HG03565 (cell line): ENCODE measurements around the gene ASCC2.
"Not testable (repeated sequence)": the region's sequence is repeated elsewhere in the genome, so short reads cannot be mapped to it uniquely, and the experiment has no call there.

Experiments used
- ATAC-seq: cut with Tn5 transposase; IDR thresholded peaks from one replicate; pipeline ENCODE4 v1.9.1; 2021; ENCODE audit warnings: mild to moderate bottlenecking, moderate library complexity; ENCODE audit not compliant: unreplicated experiment

ASCC2 gene

DNA sequence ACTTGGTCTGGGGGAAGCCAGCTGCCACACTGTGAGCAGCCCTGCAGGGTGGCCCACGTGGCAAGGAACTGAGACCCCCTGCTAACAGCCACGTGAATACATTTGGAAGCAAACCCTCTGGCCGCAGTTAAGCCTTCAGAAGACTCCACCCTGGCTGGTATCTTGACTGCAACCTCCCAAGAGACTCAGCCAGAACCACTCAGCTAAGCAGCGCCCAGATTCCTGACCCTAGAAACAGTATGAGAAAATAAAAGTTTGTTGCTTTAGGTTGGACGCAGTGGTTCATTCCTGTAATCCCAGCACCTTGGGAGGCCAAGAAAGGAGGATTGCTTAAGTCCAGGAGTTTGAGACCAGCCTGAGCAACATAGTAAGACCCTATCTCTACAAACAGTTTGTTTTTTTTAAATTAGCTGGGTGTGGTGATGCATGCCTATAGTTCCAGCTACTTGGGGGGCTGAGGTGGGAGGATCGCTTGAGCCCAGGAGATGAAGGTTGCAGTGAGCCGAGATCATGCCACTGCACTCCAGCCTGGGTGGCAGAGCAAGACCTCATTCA, 79.9 kb downstream of the ASCC2 start:
- no peak for ATAC-seq

DNA sequence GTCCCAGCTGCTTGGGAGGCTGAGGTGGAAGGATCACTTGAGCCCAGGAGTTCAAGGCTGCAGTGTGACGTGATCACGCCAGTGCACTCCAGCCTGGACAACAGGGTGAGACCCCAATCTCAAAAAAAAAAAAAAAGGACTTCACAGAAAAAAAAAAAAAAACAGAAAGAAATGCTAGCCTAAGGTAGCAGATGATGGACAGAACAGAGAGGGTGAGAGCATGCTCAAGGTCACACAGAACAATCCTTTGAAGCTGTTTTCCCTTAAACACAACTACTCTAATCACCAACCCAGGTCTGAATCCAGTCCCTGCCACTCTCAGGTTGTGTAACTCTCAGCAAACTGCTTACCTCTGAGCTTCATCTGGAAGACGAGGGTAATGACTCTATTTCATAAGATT, 81.0 kb downstream of the ASCC2 start:
- ATAC-seq, result no peak

DNA sequence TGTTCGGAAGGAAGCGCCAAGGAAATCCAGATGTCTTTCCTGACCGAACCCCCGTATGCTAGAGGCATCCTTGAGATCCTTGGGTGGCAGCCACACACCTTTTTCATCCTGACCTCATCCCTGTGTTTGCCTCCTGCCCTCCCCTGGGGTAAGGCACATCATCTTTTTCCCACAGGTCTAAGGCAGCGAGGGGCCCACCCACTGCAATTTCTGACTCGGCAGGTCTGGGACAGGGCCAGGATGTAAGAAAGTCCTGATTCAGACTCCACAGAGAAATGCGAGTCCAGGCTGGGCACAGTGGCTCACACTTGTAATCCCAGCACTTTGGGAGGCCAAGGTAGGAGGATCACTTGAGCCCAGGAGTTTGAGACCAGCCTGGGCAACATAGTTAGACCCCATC, 81.7 kb downstream of the ASCC2 start:
- no peak for ATAC-seq

DNA sequence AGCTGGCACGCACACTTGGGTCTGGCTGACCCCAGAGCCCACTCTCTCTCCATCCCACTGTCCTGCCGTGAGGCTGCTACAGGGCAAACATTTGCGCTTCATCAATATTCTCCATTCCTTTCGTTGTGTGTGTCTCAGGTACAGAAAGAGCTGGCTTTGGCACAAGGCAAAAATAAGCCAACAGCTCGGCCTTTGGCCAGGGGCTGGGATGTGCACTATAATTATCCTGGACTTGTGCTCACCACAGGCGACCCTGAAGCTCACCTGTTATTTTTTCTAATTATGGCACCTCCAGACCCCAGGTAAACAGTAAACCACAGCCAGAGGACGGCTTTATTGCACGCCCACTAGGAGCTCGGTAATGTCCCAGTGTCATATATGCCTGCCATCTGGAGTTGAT, 82.2 kb downstream of the ASCC2 start:
- no peak for ATAC-seq

DNA sequence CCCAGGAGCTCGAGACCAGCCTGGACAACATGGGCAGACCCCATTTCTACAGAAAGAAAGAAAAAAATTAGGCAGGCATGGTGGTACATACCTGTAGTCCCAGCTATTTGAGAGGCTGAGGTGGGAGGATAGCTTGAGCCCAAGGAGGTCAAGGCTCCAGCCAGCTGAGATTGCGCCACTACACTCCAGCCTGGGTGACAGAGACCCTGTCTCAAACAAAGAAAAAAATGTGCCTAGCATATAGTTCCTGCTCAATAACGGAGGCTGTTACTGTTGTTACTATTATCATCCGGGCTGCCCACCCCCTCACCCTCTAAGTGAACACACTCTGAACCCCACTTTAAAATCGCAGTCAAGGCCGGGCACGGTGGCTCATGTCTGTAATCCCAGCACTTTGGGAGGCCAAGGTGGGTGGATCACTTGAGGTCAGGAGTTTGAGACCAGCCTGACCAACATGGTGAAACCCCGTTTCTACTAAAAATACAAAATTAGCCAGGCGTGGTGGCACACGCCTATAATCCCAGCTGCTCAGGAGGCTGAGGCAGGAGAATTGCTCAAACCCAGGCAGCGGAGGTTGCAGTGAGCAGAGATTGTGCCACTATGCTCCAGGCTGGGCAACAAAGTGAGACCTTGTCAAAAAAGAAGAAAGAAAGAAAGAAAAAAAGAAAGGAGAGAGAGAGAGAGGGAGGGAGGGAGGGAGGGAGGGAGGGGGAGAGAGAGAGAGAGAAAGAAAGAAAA, 83.2 kb downstream of the ASCC2 start:
- not testable (repeated sequence) for ATAC-seq

DNA sequence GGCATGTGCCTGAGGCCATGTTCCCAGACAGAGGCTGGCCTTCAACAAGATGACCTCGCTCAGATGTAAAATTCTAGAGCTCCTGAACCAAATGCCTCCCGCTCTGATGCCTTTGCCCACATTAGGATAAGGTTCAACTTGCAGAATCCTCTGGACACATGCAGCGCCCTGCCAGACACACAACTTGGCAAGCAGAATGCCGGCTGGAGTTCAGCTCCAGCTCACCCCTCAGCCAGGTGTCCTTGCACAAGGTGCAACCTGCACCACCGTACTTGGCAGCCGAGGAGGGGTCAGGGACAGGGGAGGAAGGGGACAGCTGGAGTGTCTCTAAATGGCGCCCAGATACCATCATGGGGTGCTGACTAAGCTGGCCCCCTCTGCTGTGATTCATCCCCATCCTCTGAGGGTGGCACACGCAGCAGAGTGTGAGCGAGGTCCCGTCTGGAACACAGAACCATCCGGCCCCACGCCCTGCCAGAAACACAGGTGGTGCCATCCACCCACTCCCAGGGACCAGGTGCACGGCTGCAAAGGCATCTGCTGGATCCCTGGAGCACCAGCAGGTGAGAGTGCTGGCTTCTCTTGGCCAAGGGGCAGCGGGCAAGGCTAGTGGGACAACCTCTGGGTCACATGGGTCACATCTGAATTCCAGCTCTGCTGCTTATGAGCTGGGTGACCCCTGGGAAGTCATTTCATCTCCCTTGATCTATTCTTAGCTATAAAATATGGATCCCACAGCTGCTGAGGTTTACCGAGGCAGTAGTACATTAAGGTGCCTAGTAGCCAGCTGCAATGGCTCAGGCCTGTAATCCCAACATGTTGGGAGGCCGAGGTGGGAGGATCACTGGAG, 84.0 kb downstream of the ASCC2 start:
- ATAC-seq, result no peak

DNA sequence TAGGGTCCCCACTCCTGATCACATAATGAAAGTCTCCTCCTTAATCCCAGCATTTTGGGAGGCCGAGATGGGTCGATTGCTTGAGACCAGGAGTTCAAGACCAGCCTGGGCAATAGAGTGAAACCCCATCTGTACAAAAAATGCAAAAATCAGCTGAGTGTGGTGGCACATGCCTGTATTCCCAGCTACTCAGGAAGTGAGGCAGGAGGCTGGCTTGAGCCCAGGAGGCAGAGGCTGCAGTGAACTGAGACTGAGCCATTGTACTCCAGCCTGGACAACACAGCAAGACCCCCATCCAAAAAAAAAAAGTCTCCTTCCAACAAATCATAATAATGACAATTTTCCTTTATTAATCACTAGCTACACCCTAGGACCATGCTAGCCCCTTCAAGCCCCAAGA, 86.4 kb downstream of the ASCC2 start:
- no peak for ATAC-seq

DNA sequence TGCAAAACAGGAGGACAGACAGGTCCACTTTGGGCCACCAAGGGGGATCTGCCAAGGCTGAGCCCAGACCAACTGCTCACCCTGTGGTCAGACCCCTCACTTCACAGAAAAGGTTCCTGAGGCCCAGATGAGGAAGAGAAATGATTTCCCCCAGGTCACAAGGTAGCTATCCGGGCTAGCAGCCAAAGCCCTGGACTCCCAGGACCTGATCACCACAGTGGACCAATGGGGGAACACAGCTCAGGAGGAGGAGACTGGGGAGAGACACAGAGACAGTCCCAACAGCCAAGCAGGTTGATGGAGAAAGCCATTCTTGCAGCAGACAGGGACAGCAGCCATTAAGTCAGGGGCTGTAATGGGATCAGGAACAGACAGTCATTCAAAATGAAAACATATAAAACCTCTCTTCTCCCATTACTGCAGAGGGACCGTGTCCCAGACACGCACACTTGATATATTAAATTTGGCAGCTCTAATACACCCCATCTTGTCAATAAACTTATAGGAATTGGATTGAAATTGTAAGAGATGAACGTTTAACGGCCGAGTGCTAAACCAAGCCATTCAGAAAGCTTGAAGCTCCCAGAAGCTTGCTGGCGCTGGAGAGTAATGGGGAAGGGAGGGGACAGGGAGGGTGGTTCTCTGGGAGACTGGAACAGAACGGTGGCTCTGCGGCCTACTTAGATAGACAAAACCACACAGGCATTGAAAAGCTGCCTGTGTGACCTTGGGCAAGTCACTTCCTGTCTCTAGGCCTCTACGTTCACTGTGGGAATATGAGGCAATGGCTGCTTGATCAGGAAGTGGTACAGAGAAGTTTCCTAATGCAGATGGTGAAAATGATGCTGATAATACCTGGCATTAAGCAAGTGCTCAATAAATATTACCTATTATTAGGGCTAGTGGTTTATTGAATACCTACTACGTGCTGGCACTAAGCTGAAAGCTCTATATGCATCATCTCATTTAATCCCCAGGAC, 87.2 kb downstream of the ASCC2 start:
- no peak for ATAC-seq

DNA sequence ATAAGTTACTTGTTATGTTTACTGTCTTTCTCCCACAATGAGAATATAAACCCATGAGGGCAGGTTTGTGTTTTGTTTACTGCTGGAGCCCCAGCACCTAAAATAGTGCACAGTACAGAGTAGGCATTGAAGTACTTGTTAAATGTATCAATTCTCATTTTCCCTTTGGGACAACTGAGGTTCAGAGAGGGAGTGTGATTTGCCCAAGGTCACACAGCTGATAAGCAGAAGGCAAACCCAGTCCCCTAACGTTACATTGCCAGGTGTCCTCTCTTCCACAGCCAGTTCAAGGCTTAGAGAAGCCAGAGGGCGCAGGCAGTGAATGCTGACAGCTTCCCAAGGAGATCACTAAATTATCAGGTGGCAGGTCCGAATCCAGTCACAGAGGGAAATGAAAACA, 88.0 kb downstream of the ASCC2 start:
- no peak for ATAC-seq

DNA sequence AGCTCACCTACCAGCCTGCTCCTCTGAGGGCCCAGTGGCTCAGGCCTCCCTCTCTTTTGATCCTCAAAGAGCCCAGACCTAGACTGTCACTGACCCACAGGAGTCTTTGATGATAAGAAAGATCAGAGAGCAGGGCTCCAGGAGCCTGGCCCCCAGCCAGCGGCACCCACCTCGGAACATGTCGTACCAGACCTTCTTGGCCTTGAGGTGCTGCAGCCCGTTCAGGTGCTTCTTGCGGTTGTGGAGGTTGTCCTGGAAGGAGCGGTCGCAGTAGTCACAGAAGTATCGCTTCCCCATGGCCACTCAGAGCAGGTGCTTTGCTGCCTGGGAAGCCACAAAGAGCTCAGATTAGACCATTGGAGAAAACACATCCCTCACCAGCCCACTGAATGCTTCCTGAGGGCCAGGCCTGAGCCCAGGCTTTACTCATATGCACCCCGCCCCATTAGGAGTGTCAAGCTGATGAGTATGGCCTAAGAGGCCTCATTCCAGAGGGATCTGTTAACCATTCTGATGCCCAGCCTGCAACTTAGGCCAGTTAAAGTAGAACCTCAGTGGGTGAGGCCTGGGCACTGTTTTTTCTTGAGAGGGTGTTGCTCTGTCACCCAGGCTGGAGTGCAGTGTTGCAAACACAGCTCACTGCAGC, 89.7 kb downstream of the ASCC2 start:
- ATAC-seq, result no peak

DNA sequence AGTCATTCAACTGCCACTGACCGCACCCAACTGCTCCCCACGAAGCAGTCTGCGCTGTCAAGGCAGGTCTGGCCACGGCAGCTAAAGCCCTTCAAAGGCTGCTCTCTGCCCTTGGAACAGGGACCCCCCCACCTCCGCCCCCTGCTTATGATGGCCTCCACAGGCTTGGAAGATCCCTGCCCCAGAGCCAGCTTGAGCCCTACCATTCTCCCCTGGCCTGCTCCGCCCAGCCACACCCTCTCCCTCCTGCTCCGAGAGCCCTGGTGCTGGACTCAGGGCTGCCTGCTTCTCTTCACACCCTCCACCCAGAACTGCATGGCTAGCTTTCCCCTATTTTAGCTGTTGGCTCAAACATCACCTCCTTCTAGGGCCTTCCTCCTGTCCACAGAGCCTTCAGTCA, 90.2 kb downstream of the ASCC2 start:
- ATAC-seq, result no peak

DNA sequence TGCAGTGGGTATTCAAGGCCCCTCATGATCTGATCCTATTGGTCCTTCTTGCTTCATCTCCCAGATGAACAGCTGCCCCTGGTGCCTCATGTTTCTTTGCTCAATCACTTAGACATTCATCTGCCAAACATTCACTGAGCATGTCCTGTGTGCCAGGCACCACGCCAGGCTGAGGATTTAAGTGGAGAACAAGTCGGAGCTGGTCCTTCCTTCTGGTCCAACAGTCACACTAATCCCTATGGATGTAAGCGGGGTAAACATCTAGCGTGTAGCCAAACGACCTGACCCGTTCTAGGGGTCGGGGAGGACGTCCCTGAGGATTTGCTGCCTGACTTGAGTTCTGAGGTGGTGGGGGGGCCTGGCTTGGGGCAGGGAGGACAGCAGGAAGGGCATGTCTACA, 93.2 kb downstream of the ASCC2 start:
- no peak for ATAC-seq

DNA sequence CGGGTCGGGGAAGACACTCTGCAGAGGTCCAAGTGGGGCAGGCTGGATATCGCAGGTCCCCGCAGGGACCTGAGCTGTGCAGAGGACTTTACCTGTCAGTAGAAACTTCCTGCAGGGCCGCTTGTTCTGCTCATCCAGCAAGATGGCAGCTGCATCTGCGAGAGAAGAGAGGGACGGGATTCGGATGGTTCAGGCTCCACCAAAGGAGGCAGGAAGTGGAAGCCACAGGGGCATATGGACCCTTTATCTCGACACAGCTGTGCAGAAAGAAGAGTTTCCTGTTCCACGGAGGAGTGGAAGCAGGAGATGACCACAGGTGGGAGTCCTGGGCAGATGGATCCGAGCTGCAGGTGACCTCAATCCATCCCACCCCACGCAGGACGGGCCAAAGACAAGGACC, 95.7 kb downstream of the ASCC2 start:
- ATAC-seq, result no peak

DNA sequence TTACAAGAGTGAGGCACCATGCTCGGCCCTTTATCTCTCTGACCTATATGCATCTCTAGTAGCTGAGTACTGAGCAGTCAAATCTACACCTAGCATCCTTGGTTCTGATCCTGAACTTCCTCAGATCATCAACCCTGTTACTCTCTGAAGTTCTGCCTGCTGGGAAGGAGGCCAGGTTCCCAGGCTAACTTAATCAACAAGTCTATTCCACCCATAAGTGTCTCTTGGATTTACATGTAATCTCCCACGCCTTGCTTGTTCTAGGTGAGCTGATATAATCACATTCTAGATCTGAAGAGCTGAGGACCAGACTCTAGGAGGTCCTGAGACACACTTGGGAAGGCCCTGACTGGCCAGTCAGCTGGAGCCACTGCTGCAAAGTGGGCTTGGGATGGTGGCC, 96.1 kb downstream of the ASCC2 start:
- no peak for ATAC-seq

DNA sequence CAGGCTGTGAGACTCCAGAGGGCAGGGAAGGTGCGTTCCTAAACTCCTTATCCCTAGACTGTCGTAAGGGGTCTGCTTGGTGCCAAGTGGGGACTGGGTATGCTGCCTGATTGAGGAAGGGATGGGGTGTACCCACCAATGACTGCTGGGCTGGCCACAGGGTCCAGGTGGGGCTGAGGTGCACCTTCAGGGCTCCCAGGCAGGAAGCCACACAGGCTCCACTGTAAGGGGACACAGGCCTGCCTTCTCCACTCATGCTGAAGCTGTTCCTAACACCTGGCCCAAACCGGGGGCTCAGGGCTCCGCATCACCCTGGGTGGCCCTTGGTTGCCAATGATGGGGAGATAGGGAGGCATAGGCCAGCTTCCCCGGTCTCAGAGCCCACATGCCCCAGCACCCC, 97.9 kb downstream of the ASCC2 start:
- no peak for ATAC-seq

DNA sequence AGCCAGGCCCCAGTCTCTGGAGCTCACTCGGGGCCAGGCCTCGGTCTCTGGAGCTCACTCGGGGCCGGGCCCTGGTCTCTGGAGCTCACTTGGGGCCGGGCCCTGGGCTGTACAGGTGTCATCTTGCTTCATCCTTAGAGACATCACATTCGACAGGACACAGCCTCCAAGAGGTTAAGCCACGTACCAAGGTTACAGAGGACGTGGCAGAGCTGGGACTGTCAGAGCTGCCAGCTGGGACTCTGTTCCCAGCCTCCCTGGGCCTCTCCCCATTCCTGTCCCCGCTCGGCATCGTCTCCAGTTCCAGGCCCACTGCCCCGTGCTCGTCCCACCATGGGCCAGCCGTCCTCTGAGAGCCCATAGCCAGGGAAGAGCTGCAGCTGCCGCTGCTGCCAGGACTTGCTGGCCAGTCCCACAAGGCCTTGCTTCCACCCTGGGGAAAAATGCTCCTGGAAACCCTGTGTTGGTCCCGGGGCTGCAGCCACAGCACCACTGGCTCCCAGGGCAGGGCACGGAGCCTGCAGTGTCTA, 98.7 kb downstream of the ASCC2 start:
- ATAC-seq, result no peak
